GM18511 (cell line): ENCODE data around the gene ATP6V1A.
"Not testable (repeated sequence)": the region's sequence is repeated elsewhere in the genome, so short reads cannot be mapped to it uniquely, and the experiment has no call there.

ENCODE experiments used
- ATAC-seq: cut with Tn5 transposase; IDR thresholded peaks from one replicate; pipeline ENCODE4 v1.9.1; 2021; ENCODE audit warnings: mild to moderate bottlenecking, moderate library complexity; ENCODE audit not compliant: unreplicated experiment

ATP6V1A gene

GRCh38 chr3:113812854-113813253, 66.0 kb downstream of the ATP6V1A start:
- ATAC-seq = no peak

- ATAC-seq = no peak
Observed at GRCh38 chr3:113819866-113820265, 73.0 kb downstream of the ATP6V1A start.

GRCh38 chr3:113825090-113825489, 78.3 kb downstream of the ATP6V1A start:
- peak; percentile 70 for ATAC-seq

GRCh38 chr3:113828600-113828999, 81.8 kb downstream of the ATP6V1A start:
- peak; percentile 42 for ATAC-seq

- ATAC-seq = no peak
Observed at GRCh38 chr3:113829576-113830354, 82.9 kb downstream of the ATP6V1A start.

- no peak for ATAC-seq
Observed at GRCh38 chr3:113831103-113831355, 84.2 kb downstream of the ATP6V1A start.

- peak; percentile 39 for ATAC-seq
Observed at GRCh38 chr3:113832477-113833164, 85.8 kb downstream of the ATP6V1A start.

GRCh38 chr3:113834983-113835382, 88.1 kb downstream of the ATP6V1A start:
- no peak for ATAC-seq

- ATAC-seq = peak; percentile 91
Observed at GRCh38 chr3:113838631-113839209, 91.9 kb downstream of the ATP6V1A start, which contains the start of gene GRAMD1C. Gene GRAMD1C, plus strand, starts transcription at chr3:113838788. Its CDS starts 122 bp downstream, at chr3:113838910.

- no peak for ATAC-seq
Observed at GRCh38 chr3:113839551-113839950, 92.7 kb downstream of the ATP6V1A start.

- no peak for ATAC-seq
Observed at GRCh38 chr3:113844622-113845222, 97.9 kb downstream of the ATP6V1A start.

GRCh38 chr3:113847247-113847646, 100.4 kb downstream of the ATP6V1A start:
- no peak for ATAC-seq

GRCh38 chr3:113847664-113848461, 101.0 kb downstream of the ATP6V1A start:
- ATAC-seq = no peak

GRCh38 chr3:113849071-113849470, 102.2 kb downstream of the ATP6V1A start:
- ATAC-seq = not testable (repeated sequence)

GRCh38 chr3:113849841-113850240, 103.0 kb downstream of the ATP6V1A start:
- ATAC-seq = not testable (repeated sequence)

GRCh38 chr3:113850391-113850790, 103.6 kb downstream of the ATP6V1A start:
- ATAC-seq = not testable (repeated sequence)

GRCh38 chr3:113852506-113852905, 105.7 kb downstream of the ATP6V1A start:
- ATAC-seq = no peak
